GM10266 (cell line): Measurements from ENCODE around the gene ARL9.
A peak's percentile ranks its signal among the peaks of the same experiment; 100 is the strongest.

Experiments
- DNase-seq: peaks from one replicate; pipeline ENCODE4 v3.0.0; 2012; ENCODE audit errors: extremely low spot score
- TF ChIP-seq, protein P1 (sequence below): IDR thresholded peaks from 2 replicates; pipeline ENCODE4 v1.5.1; 2012; ENCODE audit warnings: mild to moderate bottlenecking, low read depth; ENCODE audit not compliant: control insufficient read depth, insufficient read depth; ENCODE audit errors: missing control alignments

ARL9 gene, protein sequence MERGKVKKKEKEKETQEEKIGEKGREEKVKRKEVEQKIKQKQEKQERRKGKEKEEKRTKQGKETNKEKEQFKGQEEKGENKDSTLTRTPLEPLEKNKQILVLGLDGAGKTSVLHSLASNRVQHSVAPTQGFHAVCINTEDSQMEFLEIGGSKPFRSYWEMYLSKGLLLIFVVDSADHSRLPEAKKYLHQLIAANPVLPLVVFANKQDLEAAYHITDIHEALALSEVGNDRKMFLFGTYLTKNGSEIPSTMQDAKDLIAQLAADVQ

DNA sequence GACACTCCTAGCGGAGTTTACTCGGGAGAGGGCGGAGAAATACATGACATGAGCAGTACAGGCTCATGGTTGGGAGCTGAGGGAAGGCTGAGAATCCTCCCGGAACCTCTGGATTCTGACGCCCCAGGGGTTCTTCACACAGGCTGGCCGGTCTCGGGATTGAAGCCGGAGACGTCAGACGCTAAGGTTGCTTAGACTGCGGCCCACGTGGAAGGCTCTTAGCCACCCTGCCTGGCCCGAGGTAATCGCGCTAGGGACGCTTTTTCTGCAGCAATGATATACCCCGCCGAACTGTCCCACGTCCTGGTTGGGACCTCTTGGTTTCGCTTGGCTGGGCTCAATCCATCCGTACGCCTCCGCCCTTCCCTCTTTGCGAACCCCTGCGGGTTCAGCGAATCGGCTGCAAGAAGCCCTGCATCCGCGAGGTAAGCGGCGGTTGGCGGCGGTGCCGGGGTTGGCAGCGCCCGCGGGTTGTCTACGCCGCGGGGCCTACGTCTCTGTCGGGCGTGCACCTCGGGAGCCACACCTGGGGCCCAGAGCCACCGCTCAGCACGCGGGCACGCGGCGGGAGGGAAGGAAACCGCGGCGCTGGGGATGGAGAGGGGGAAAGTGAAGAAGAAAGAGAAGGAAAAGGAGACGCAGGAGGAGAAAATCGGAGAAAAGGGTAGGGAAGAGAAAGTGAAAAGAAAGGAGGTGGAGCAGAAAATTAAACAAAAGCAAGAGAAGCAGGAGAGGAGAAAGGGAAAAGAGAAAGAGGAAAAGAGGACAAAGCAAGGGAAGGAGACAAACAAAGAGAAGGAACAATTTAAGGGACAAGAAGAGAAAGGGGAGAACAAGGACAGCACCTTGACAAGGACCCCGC is at the start of gene ARL9:
TSS of gene ARL9 (plus strand) at position 523 of the 862 bp plus-strand sequence. CDS start at position 595, 72 bp downstream.
- TF ChIP-seq, protein P1, sequence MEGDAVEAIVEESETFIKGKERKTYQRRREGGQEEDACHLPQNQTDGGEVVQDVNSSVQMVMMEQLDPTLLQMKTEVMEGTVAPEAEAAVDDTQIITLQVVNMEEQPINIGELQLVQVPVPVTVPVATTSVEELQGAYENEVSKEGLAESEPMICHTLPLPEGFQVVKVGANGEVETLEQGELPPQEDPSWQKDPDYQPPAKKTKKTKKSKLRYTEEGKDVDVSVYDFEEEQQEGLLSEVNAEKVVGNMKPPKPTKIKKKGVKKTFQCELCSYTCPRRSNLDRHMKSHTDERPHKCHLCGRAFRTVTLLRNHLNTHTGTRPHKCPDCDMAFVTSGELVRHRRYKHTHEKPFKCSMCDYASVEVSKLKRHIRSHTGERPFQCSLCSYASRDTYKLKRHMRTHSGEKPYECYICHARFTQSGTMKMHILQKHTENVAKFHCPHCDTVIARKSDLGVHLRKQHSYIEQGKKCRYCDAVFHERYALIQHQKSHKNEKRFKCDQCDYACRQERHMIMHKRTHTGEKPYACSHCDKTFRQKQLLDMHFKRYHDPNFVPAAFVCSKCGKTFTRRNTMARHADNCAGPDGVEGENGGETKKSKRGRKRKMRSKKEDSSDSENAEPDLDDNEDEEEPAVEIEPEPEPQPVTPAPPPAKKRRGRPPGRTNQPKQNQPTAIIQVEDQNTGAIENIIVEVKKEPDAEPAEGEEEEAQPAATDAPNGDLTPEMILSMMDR: no peak
- DNase-seq: peak; percentile 27

- no peak for DNase-seq
- TF ChIP-seq, protein P1: no peak
Measured at GRCh38 chr4:56460085-56460484, 45.5 kb upstream of the ARL9 start.

DNA sequence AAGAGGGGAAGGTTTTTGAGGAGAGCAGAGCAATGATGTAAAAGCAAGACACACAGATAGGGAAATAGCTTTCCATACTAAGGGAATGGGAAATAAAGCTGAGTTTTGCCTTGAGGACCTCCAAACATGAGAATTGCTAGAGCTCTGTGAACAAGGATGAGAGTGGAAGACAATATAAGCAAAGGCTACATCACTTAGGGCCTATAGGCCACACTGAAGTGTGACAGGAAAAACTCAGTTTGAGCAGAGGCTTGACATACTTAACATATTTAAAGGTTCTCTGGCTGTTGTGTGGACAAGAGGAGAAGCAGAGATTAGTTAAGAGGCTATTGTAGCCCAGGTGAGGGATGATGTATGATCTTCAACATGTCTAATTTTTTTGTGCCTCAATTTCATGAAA is 43.4 kb upstream of the ARL9 start:
- TF ChIP-seq, protein P1: no peak
- no peak for DNase-seq

DNA sequence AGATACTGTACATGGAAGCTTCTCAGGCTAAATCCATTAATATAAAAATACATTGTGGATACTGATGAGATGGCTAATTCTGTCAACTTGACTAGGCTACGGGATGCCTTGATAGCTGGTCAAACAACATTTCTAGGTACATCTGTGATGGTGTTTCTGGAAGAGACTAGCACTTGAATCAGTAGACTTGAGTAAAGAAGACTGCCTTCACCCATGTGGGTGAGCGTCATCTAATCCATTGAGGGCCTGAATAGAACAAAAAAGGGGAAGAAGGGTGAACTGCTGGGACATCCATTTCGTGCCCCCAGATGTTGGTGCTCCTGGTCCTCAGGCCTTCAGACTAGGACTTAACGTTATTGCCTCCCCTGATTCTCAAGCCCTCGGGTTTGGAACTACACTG is 41.9 kb upstream of the ARL9 start:
- TF ChIP-seq, protein P1: no peak

DNA sequence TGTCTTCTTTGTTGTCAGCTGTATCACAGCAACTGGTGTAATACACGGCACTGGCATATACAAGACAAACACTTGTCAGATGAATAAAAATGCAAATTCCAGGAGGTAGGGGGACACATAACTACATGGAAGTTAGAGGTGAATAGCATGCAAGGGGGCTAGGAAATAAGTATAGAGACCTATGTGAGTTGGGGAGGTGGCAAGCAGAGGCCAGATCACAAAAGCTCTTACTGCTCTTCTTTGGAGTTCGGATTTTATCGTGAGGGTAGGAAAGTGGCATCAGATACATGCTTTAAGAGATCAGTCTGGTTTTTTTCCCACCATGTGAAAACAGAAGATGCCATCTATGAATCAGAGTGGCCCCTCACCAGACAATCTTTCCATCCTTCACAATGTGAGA is 41.0 kb upstream of the ARL9 start:
- no peak for DNase-seq
- TF ChIP-seq, protein P1: no peak

More for the DNA sequence above, 41.9 kb upstream of the ARL9 start:
- no peak for DNase-seq

GRCh38 chr4:56465599-56466295 is 39.8 kb upstream of the ARL9 start:
- no peak for DNase-seq
- TF ChIP-seq, protein P1: no peak

GRCh38 chr4:56466296-56466761 is 39.3 kb upstream of the ARL9 start:
- peak; percentile 25 for DNase-seq
